Activated CD4-positive, alpha-beta T cell treated with anti-CD3 and anti-CD28 coated beads, Interleukin-2, amount 10 ng/mL, durations not matched to agents 24 days and 14 days (primary cell): ENCODE results near the gene ATF1. TPM values are rescaled to one million over a fixed set of nuclear protein-coding genes. Genes with fewer than 3 reads are reported as not detected.
"Not testable (repeated sequence)": the region's sequence is repeated elsewhere in the genome, so short reads cannot be mapped to it uniquely, and the experiment has no call there.

ENCODE experiments used
- DNase-seq: peaks from one replicate; pipeline ENCODE4 v3.0.0; 2022
- H3K27ac Mint-ChIP-seq: one replicate; pipeline ENCODE4 v1.8.0; 2022; ENCODE audit warnings: mild to moderate bottlenecking, mixed read lengths
- H3K27me3 Mint-ChIP-seq: one replicate; pipeline ENCODE4 v1.8.0; 2022; ENCODE audit warnings: mixed read lengths
- H3K36me3 Mint-ChIP-seq: one replicate; pipeline ENCODE4 v1.8.0; 2022; ENCODE audit warnings: low read depth, mild to moderate bottlenecking, mixed read lengths
- H3K4me1 Mint-ChIP-seq: one replicate; pipeline ENCODE4 v1.8.0; 2021; ENCODE audit warnings: mixed read lengths
- H3K4me3 Mint-ChIP-seq: one replicate; pipeline ENCODE4 v1.8.0; 2022; ENCODE audit warnings: mild to moderate bottlenecking, moderate library complexity, mixed read lengths
- H3K9me3 Mint-ChIP-seq: one replicate; pipeline ENCODE4 v1.8.0; 2021; ENCODE audit warnings: mixed read lengths
- intact Hi-C: fragments of 100-400 bp; cut with micrococcal nuclease; formaldehyde crosslinking; loops from one replicate; pipeline ENCODE4 v1.15.1; 2023
- total RNA-seq: library from RNA; stranded (reverse); gene quantifications from 2 replicates; pipeline ENCODE4 v1.2.3, GENCODE V29; 2022

The ATF1 gene
- total RNA-seq, 1 donor from 2014 or later, result 67.6 TPM

GRCh38 chr12:50790081-50790480 is 26.2 kb downstream of the ATF1 start:
- Mint-ChIP-seq H3K4me1 (peaks cover 15% of the 10 kb centered on the region), H3K36me3 (peaks cover 36% of the 10 kb centered on the region), H3K27me3 (no peaks in the 10 kb centered on the region), H3K9me3 (peaks cover 5% of the 10 kb centered on the region), H3K4me3 (no peak overlapping the region), H3K27ac (no peak overlapping the region)
- no peak for DNase-seq
- intact Hi-C loops, result no loop called here

GRCh38 chr12:50799908-50800307 is 36.0 kb downstream of the ATF1 start:
- peaks cover 2% of the 10 kb centered on the region for H3K4me1 Mint-ChIP-seq
- peaks cover 9% of the 10 kb centered on the region for H3K9me3 Mint-ChIP-seq
- H3K36me3 Mint-ChIP-seq, result peaks cover 74% of the 10 kb centered on the region
- no peaks in the 10 kb centered on the region for H3K27me3 Mint-ChIP-seq
- intact Hi-C loops, result no loop called here
- no peak overlapping the region for H3K27ac Mint-ChIP-seq
- H3K4me3 Mint-ChIP-seq, result no peak overlapping the region
- DNase-seq, result no peak

GRCh38 chr12:50803230-50803875 is 39.5 kb downstream of the ATF1 start:
- DNase-seq, result no peak
- intact Hi-C loops, result no loop called here
- Mint-ChIP-seq H3K36me3 (peaks cover 53% of the 10 kb centered on the region), H3K9me3 (peaks cover 12% of the 10 kb centered on the region), H3K27ac (no peak overlapping the region), H3K27me3 (no peaks in the 10 kb centered on the region), H3K4me3 (no peak overlapping the region), H3K4me1 (no peaks in the 10 kb centered on the region)

- DNase-seq, result no peak
- H3K4me1 Mint-ChIP-seq, result no peaks in the 10 kb centered on the region
- no peaks in the 10 kb centered on the region for H3K27me3 Mint-ChIP-seq
- peaks cover 3% of the 10 kb centered on the region for H3K9me3 Mint-ChIP-seq
- peaks cover 36% of the 10 kb centered on the region for H3K36me3 Mint-ChIP-seq
- intact Hi-C loops, result no loop called here
- no peak overlapping the region for H3K27ac Mint-ChIP-seq
- H3K4me3 Mint-ChIP-seq, result no peak overlapping the region
Observed at GRCh38 chr12:50806176-50806575, 42.3 kb downstream of the ATF1 start.

GRCh38 chr12:50809131-50809530 is 45.2 kb downstream of the ATF1 start:
- DNase-seq, H3K27me3 Mint-ChIP-seq, H3K27ac Mint-ChIP-seq, H3K9me3 Mint-ChIP-seq, H3K4me1 Mint-ChIP-seq, intact Hi-C loops, H3K4me3 Mint-ChIP-seq: not testable (repeated sequence)
- peaks cover 31% of the 10 kb centered on the region for H3K36me3 Mint-ChIP-seq

- H3K4me3 Mint-ChIP-seq, H3K27me3 Mint-ChIP-seq, H3K4me1 Mint-ChIP-seq, DNase-seq, H3K27ac Mint-ChIP-seq, H3K9me3 Mint-ChIP-seq, intact Hi-C loops: not testable (repeated sequence)
- peaks cover 39% of the 10 kb centered on the region for H3K36me3 Mint-ChIP-seq
Observed at GRCh38 chr12:50814921-50815320, 51.0 kb downstream of the ATF1 start.

- intact Hi-C loops, result no loop called here
- Mint-ChIP-seq H3K27ac (no peak overlapping the region), H3K4me1 (peaks cover 3% of the 10 kb centered on the region), H3K36me3 (peaks cover 24% of the 10 kb centered on the region), H3K9me3 (no peaks in the 10 kb centered on the region), H3K4me3 (no peak overlapping the region), H3K27me3 (no peaks in the 10 kb centered on the region)
- DNase-seq, result no peak
Observed at GRCh38 chr12:50820177-50820576, 56.3 kb downstream of the ATF1 start.

GRCh38 chr12:50822082-50822481 is 58.2 kb downstream of the ATF1 start:
- peaks cover 5% of the 10 kb centered on the region for H3K4me1 Mint-ChIP-seq
- no peaks in the 10 kb centered on the region for H3K27me3 Mint-ChIP-seq
- peaks cover 14% of the 10 kb centered on the region for H3K36me3 Mint-ChIP-seq
- no peaks in the 10 kb centered on the region for H3K9me3 Mint-ChIP-seq
- no peak overlapping the region for H3K4me3 Mint-ChIP-seq
- H3K27ac Mint-ChIP-seq, result no peak overlapping the region
- no peak for DNase-seq
- intact Hi-C loops, result no loop called here

- intact Hi-C loops, result loop anchor here (2.0 kb wide), 2 partner anchors 59 to 201 kb away; partner anchors contain the start of gene ATF1
- not testable (repeated sequence) for H3K36me3 Mint-ChIP-seq, H3K4me3 Mint-ChIP-seq, DNase-seq, H3K27ac Mint-ChIP-seq, H3K27me3 Mint-ChIP-seq, H3K9me3 Mint-ChIP-seq, H3K4me1 Mint-ChIP-seq
Observed at GRCh38 chr12:50823724-50824123, 59.8 kb downstream of the ATF1 start.

GRCh38 chr12:50824914-50825313 is 61.0 kb downstream of the ATF1 start:
- H3K9me3 Mint-ChIP-seq, result no peaks in the 10 kb centered on the region

GRCh38 chr12:50825372-50825838 is 61.5 kb downstream of the ATF1 start:
- intact Hi-C loops, result loop anchor here (1.0 to 5.0 kb wide), 5 partner anchors 61 to 517 kb away; partner anchors contain the start of gene ATF1
- H3K27me3 Mint-ChIP-seq, result no peaks in the 10 kb centered on the region

More at GRCh38 chr12:50824914-50825313, 61.0 kb downstream of the ATF1 start:
- intact Hi-C loops, result loop anchor here (1.0 to 5.0 kb wide), 5 partner anchors 60 to 517 kb away; partner anchors contain the start of gene ATF1
- DNase-seq, result no peak
- Mint-ChIP-seq H3K36me3 (no peaks in the 10 kb centered on the region), H3K4me3 (no peak overlapping the region), H3K27ac (peak overlapping the region; percentile 72), H3K27me3 (no peaks in the 10 kb centered on the region), H3K4me1 (peaks cover 5% of the 10 kb centered on the region)

GRCh38 chr12:50828121-50828520 is 64.2 kb downstream of the ATF1 start:
- Mint-ChIP-seq H3K27ac (no peak overlapping the region), H3K4me3 (no peak overlapping the region), H3K27me3 (peaks cover 3% of the 10 kb centered on the region), H3K4me1 (peaks cover 5% of the 10 kb centered on the region), H3K36me3 (no peaks in the 10 kb centered on the region), H3K9me3 (peaks cover 6% of the 10 kb centered on the region)
- intact Hi-C loops, result loop anchor here (5.0 kb wide), 1 partner anchor 514 kb away; no protein-coding TSS in a partner anchor
- DNase-seq, result no peak

More at GRCh38 chr12:50825372-50825838, 61.5 kb downstream of the ATF1 start:
- H3K4me1 Mint-ChIP-seq, result peaks cover 5% of the 10 kb centered on the region
- no peak for DNase-seq
- H3K36me3 Mint-ChIP-seq, result no peaks in the 10 kb centered on the region
- no peak overlapping the region for H3K4me3 Mint-ChIP-seq
- no peaks in the 10 kb centered on the region for H3K9me3 Mint-ChIP-seq
- H3K27ac Mint-ChIP-seq, result no peak overlapping the region

GRCh38 chr12:50828886-50829285 is 65.0 kb downstream of the ATF1 start:
- H3K27ac Mint-ChIP-seq, result no peak overlapping the region
- H3K4me3 Mint-ChIP-seq, result no peak overlapping the region
- peaks cover 11% of the 10 kb centered on the region for H3K9me3 Mint-ChIP-seq
- H3K36me3 Mint-ChIP-seq, result no peaks in the 10 kb centered on the region
- no peak for DNase-seq
- H3K27me3 Mint-ChIP-seq, result peaks cover 3% of the 10 kb centered on the region
- H3K4me1 Mint-ChIP-seq, result peaks cover 5% of the 10 kb centered on the region
- intact Hi-C loops, result loop anchor here (5.0 kb wide), 1 partner anchor 513 kb away; no protein-coding TSS in a partner anchor

- DNase-seq, H3K36me3 Mint-ChIP-seq, H3K27ac Mint-ChIP-seq, H3K27me3 Mint-ChIP-seq, H3K4me1 Mint-ChIP-seq, H3K4me3 Mint-ChIP-seq, intact Hi-C loops: not testable (repeated sequence)
- peaks cover 25% of the 10 kb centered on the region for H3K9me3 Mint-ChIP-seq
Observed at GRCh38 chr12:50833801-50834200, 69.9 kb downstream of the ATF1 start.
